Mucosa of stomach (tissue), 1 donor: ENCODE results near the gene MYLK4.

Experiments used
- H3K27me3 ChIP-seq: one replicate; pipeline ENCODE4 v1.7.0; 2013; ENCODE audit warnings: mild to moderate bottlenecking, low read length; ENCODE audit not compliant: control insufficient read depth, insufficient read depth
- H3K36me3 ChIP-seq: one replicate; pipeline ENCODE4 v1.7.0; 2013; ENCODE audit warnings: low read length; ENCODE audit not compliant: control insufficient read depth, insufficient read depth
- H3K4me1 ChIP-seq: one replicate; pipeline ENCODE4 v1.7.0; 2013; ENCODE audit warnings: mild to moderate bottlenecking, low read length; ENCODE audit not compliant: control insufficient read depth, insufficient read depth
- H3K4me3 ChIP-seq: one replicate; pipeline ENCODE4 v1.7.0; 2013; ENCODE audit warnings: low read length
- H3K9ac ChIP-seq: one replicate; pipeline ENCODE4 v1.7.0; 2013; ENCODE audit warnings: mild to moderate bottlenecking, low read length, moderate library complexity
- H3K9me3 ChIP-seq: one replicate; pipeline ENCODE4 v1.7.0; 2013; ENCODE audit warnings: mild to moderate bottlenecking, low read length, moderate library complexity; ENCODE audit not compliant: control insufficient read depth
- donor health status: Pancreatic carcinoma.

Gene MYLK4

GRCh38 chr6:2655844-2656433, 94.8 kb downstream of the MYLK4 start:
- Histone ChIP-seq H3K36me3 (no peaks in the 10 kb centered on the region), H3K9ac (no peak overlapping the region), H3K4me1 (no peaks in the 10 kb centered on the region), H3K4me3 (no peak overlapping the region), H3K9me3 (no peaks in the 10 kb centered on the region), H3K27me3 (no peaks in the 10 kb centered on the region)

GRCh38 chr6:2653369-2654032, 97.2 kb downstream of the MYLK4 start:
- H3K9me3 ChIP-seq: no peaks in the 10 kb centered on the region

GRCh38 chr6:2652611-2653010, 98.1 kb downstream of the MYLK4 start:
- Histone ChIP-seq H3K4me1 (no peaks in the 10 kb centered on the region), H3K27me3 (no peaks in the 10 kb centered on the region), H3K9me3 (no peaks in the 10 kb centered on the region), H3K9ac (no peak overlapping the region), H3K4me3 (no peak overlapping the region), H3K36me3 (no peaks in the 10 kb centered on the region)

More at GRCh38 chr6:2653369-2654032, 97.2 kb downstream of the MYLK4 start:
- H3K4me1 ChIP-seq: no peaks in the 10 kb centered on the region
- no peak overlapping the region for H3K4me3 ChIP-seq
- no peaks in the 10 kb centered on the region for H3K27me3 ChIP-seq
- no peak overlapping the region for H3K9ac ChIP-seq
- no peaks in the 10 kb centered on the region for H3K36me3 ChIP-seq

GRCh38 chr6:2651961-2652360, 98.8 kb downstream of the MYLK4 start:
- Histone ChIP-seq H3K27me3 (no peaks in the 10 kb centered on the region), H3K4me3 (no peak overlapping the region), H3K36me3 (no peaks in the 10 kb centered on the region), H3K9me3 (no peaks in the 10 kb centered on the region), H3K9ac (no peak overlapping the region), H3K4me1 (no peaks in the 10 kb centered on the region)

GRCh38 chr6:2651536-2651935, 99.2 kb downstream of the MYLK4 start:
- no peaks in the 10 kb centered on the region for H3K9me3 ChIP-seq
- peaks cover 2% of the 10 kb centered on the region for H3K27me3 ChIP-seq
- no peak overlapping the region for H3K9ac ChIP-seq
- H3K36me3 ChIP-seq: no peaks in the 10 kb centered on the region
- H3K4me1 ChIP-seq: no peaks in the 10 kb centered on the region
- H3K4me3 ChIP-seq: no peak overlapping the region

- Histone ChIP-seq H3K4me3 (no peak overlapping the region), H3K27me3 (peaks cover 12% of the 10 kb centered on the region), H3K4me1 (no peaks in the 10 kb centered on the region), H3K36me3 (no peaks in the 10 kb centered on the region), H3K9me3 (no peaks in the 10 kb centered on the region), H3K9ac (no peak overlapping the region)
Observed at GRCh38 chr6:2646346-2646745, 104.4 kb downstream of the MYLK4 start.

- Histone ChIP-seq H3K36me3 (no peaks in the 10 kb centered on the region), H3K9ac (no peak overlapping the region), H3K4me3 (no peak overlapping the region), H3K4me1 (no peaks in the 10 kb centered on the region), H3K27me3 (peaks cover 12% of the 10 kb centered on the region), H3K9me3 (no peaks in the 10 kb centered on the region)
Observed at GRCh38 chr6:2643935-2644539, 106.7 kb downstream of the MYLK4 start.

- Histone ChIP-seq H3K27me3 (peaks cover 12% of the 10 kb centered on the region), H3K36me3 (no peaks in the 10 kb centered on the region), H3K4me1 (no peaks in the 10 kb centered on the region), H3K9ac (no peak overlapping the region), H3K9me3 (no peaks in the 10 kb centered on the region), H3K4me3 (no peak overlapping the region)
Observed at GRCh38 chr6:2643130-2643529, 107.6 kb downstream of the MYLK4 start.

- H3K4me1 ChIP-seq: no peaks in the 10 kb centered on the region
- H3K36me3 ChIP-seq: no peaks in the 10 kb centered on the region
- H3K27me3 ChIP-seq: peaks cover 7% of the 10 kb centered on the region
- no peak overlapping the region for H3K4me3 ChIP-seq
- no peaks in the 10 kb centered on the region for H3K9me3 ChIP-seq
- no peak overlapping the region for H3K9ac ChIP-seq
Observed at GRCh38 chr6:2641044-2641725, 109.5 kb downstream of the MYLK4 start.

- Histone ChIP-seq H3K9me3 (no peaks in the 10 kb centered on the region), H3K4me1 (no peaks in the 10 kb centered on the region), H3K4me3 (no peak overlapping the region), H3K9ac (no peak overlapping the region), H3K27me3 (peaks cover 5% of the 10 kb centered on the region), H3K36me3 (no peaks in the 10 kb centered on the region)
Observed at GRCh38 chr6:2640551-2640950, 110.2 kb downstream of the MYLK4 start.

GRCh38 chr6:2639896-2640295, 110.8 kb downstream of the MYLK4 start:
- H3K27me3 ChIP-seq: peaks cover 5% of the 10 kb centered on the region
- no peaks in the 10 kb centered on the region for H3K9me3 ChIP-seq
- no peaks in the 10 kb centered on the region for H3K4me1 ChIP-seq
- no peak overlapping the region for H3K4me3 ChIP-seq
- H3K9ac ChIP-seq: no peak overlapping the region
- no peaks in the 10 kb centered on the region for H3K36me3 ChIP-seq

GRCh38 chr6:2639167-2639566, 111.6 kb downstream of the MYLK4 start:
- peaks cover 2% of the 10 kb centered on the region for H3K4me1 ChIP-seq
- peaks cover 4% of the 10 kb centered on the region for H3K27me3 ChIP-seq
- H3K4me3 ChIP-seq: no peak overlapping the region
- H3K36me3 ChIP-seq: no peaks in the 10 kb centered on the region
- H3K9me3 ChIP-seq: no peaks in the 10 kb centered on the region
- no peak overlapping the region for H3K9ac ChIP-seq
